IPS-15b (cell line): ENCODE results near the gene EIF1AD.
A peak's percentile ranks its signal among the peaks of the same experiment; 100 is the strongest.

ENCODE experiments used
- H3K27me3 ChIP-seq: one replicate; pipeline ENCODE4 v1.6.1; 2013; ENCODE audit warnings: low read length; ENCODE audit not compliant: control insufficient read depth, insufficient read depth
- H3K36me3 ChIP-seq: one replicate; pipeline ENCODE4 v1.6.1; 2013; ENCODE audit warnings: low read length; ENCODE audit not compliant: control insufficient read depth, insufficient read depth
- H3K4me1 ChIP-seq: one replicate; pipeline ENCODE4 v1.6.1; 2013; ENCODE audit warnings: mild to moderate bottlenecking, low read length; ENCODE audit not compliant: control insufficient read depth, insufficient read depth
- H3K4me3 ChIP-seq: one replicate; pipeline ENCODE4 v1.5.1; 2013; ENCODE audit warnings: low read depth, low read length
- H3K9ac ChIP-seq: one replicate; pipeline ENCODE4 v1.6.1; 2013; ENCODE audit warnings: low read depth, mild to moderate bottlenecking, low read length
- H3K9me3 ChIP-seq: one replicate; pipeline ENCODE4 v1.6.1; 2013; ENCODE audit warnings: mild to moderate bottlenecking, low read length; ENCODE audit not compliant: control insufficient read depth, insufficient read depth

The EIF1AD gene

DNA sequence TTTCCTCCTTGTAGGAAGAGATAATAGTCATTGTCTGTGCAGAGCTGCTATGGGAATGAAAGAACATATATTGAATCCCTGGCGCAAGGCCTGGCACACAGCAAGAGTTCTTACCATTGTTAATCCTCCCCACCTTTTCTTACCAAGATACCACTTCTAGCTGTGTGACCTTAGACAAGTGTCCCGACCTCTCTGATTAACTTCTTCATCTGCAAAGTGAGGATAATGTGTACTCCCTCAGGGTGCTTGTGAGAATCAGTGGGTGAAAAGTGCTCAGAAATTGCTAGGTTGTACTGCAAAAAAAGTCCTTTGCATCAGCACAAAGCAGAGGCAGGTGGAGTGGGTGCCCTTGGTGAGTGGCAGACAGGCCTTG is 6.1 kb upstream of the EIF1AD start:
- Histone ChIP-seq H3K9ac (peak overlapping the region; percentile 37), H3K4me3 (no peak overlapping the region), H3K27me3 (peaks cover 10% of the 10 kb centered on the region), H3K36me3 (peaks cover 2% of the 10 kb centered on the region), H3K9me3 (no peaks in the 10 kb centered on the region), H3K4me1 (peaks cover 6% of the 10 kb centered on the region)

- no peak overlapping the region for H3K4me3 ChIP-seq
- H3K36me3 ChIP-seq: peaks cover 2% of the 10 kb centered on the region
- H3K9me3 ChIP-seq: no peaks in the 10 kb centered on the region
- H3K9ac ChIP-seq: peak overlapping the region; percentile 65
- H3K27me3 ChIP-seq: peaks cover 6% of the 10 kb centered on the region
- peaks cover 6% of the 10 kb centered on the region for H3K4me1 ChIP-seq
These were observed 5.3 kb upstream of the EIF1AD start for GRCh38 chr11:66007201-66007634.

GRCh38 chr11:66006891-66007176 is 4.9 kb upstream of the EIF1AD start:
- Histone ChIP-seq H3K9me3 (no peaks in the 10 kb centered on the region), H3K4me3 (no peak overlapping the region), H3K27me3 (peaks cover 5% of the 10 kb centered on the region), H3K4me1 (peaks cover 6% of the 10 kb centered on the region), H3K36me3 (peaks cover 2% of the 10 kb centered on the region), H3K9ac (peak overlapping the region; percentile 65)

GRCh38 chr11:66006134-66006890 is 4.4 kb upstream of the EIF1AD start:
- Histone ChIP-seq H3K4me3 (no peak overlapping the region), H3K9me3 (no peaks in the 10 kb centered on the region), H3K9ac (peak overlapping the region; percentile 65), H3K36me3 (peaks cover 2% of the 10 kb centered on the region), H3K27me3 (peaks cover 2% of the 10 kb centered on the region), H3K4me1 (peaks cover 6% of the 10 kb centered on the region)

- no peaks in the 10 kb centered on the region for H3K9me3 ChIP-seq
- no peak overlapping the region for H3K4me3 ChIP-seq
- no peak overlapping the region for H3K9ac ChIP-seq
- H3K36me3 ChIP-seq: peaks cover 15% of the 10 kb centered on the region
- peaks cover 6% of the 10 kb centered on the region for H3K4me1 ChIP-seq
- H3K27me3 ChIP-seq: no peaks in the 10 kb centered on the region
These were observed 2.2 kb upstream of the EIF1AD start for GRCh38 chr11:66004186-66004585.

DNA sequence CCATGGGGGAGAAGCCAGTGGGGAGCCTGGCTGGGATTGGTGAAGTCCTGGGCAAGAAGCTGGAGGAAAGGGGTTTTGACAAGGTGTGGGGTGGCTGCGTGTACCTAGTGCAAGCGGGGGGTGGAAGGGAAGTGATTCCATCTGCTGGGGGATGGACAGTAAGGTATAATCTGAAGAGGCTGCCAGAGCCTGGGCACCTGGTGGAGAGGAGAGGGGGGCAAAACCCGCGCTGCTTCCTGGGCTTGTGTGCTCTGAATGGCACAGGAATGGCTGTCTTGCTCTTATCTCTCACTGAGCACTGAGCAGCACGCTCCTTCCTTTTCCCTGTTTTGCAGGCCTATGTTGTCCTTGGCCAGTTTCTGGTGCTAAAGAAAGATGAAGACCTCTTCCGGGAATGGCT is 1.3 kb upstream of the EIF1AD start:
- Histone ChIP-seq H3K9me3 (no peaks in the 10 kb centered on the region), H3K9ac (peak overlapping the region; percentile 95), H3K27me3 (no peaks in the 10 kb centered on the region), H3K36me3 (peaks cover 24% of the 10 kb centered on the region), H3K4me1 (peaks cover 6% of the 10 kb centered on the region), H3K4me3 (peak overlapping the region; percentile 85)

GRCh38 chr11:66002648-66003225 is 780 bp upstream of the EIF1AD start:
- Histone ChIP-seq H3K4me1 (peaks cover 6% of the 10 kb centered on the region), H3K27me3 (no peaks in the 10 kb centered on the region), H3K9ac (peak overlapping the region; percentile 95), H3K36me3 (peaks cover 29% of the 10 kb centered on the region), H3K4me3 (peak overlapping the region; percentile 85), H3K9me3 (no peaks in the 10 kb centered on the region)

- no peaks in the 10 kb centered on the region for H3K4me1 ChIP-seq
- no peaks in the 10 kb centered on the region for H3K9me3 ChIP-seq
- peaks cover 33% of the 10 kb centered on the region for H3K36me3 ChIP-seq
- no peak overlapping the region for H3K4me3 ChIP-seq
- no peaks in the 10 kb centered on the region for H3K27me3 ChIP-seq
- no peak overlapping the region for H3K9ac ChIP-seq
These were observed 4.7 kb downstream of the EIF1AD start for GRCh38 chr11:65997286-65997685.

GRCh38 chr11:65992056-65992455 is 9.9 kb downstream of the EIF1AD start:
- Histone ChIP-seq H3K36me3 (peaks cover 4% of the 10 kb centered on the region), H3K27me3 (no peaks in the 10 kb centered on the region), H3K4me3 (no peak overlapping the region), H3K4me1 (no peaks in the 10 kb centered on the region), H3K9me3 (no peaks in the 10 kb centered on the region), H3K9ac (no peak overlapping the region)

DNA sequence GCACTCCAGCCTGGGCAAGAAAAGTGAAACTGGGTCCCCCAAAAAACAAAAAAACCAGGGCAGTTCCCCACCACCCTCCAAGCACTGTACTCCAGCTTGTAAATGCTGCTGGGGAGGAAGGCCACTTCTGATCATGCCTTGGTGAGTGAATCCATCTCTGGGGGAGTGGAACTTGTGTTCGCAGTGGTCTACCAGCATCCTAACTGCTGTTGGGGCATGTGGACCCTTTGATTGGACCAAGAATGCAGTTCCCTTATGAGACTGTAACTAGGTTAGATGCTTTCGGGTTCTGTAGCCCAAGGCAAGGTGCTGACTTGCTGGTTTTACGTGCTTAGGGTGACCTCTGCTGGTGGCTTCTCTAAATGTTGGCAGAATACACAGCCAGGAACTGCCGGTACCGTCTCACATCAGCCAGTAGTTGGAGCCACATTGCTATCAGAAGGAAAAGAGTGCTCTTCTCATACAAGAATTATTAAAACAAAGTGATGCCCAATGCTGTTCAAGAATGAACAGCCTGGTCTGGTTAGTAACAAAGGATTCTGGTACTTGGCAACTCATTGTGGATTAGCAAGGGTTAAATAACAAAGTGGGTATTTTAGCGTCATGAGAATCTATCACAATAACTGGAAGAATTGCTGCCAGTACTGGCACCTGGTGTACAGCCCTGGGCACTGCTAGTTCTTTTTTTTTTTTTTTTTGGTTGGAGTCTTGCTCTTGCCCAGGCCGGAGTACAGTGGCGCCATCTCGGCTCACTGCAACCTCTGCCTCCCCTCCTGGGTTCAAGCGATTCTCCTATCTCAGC is 13.0 kb downstream of the EIF1AD start:
- no peaks in the 10 kb centered on the region for H3K27me3 ChIP-seq
- no peaks in the 10 kb centered on the region for H3K4me1 ChIP-seq

DNA sequence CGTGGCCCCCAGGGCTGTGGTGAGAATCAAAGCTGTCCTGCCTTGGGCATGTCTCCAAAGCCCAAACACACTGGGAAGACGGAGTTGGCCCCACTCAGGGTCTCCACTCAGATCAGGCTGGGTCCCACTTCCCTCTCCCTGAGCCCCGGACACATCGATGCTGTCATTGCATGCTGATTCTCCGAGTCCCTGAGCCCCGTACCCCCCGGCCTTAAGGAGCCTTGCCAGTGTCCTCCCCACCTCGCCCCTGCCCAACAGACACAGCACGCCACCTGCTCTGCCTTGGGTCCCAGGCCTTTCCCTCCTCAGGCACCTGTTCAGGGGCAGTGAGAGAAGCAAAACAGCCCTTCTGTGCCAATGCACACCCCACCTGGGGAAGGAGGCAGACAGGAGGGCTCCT is 14.6 kb downstream of the EIF1AD start:
- H3K27me3 ChIP-seq: no peaks in the 10 kb centered on the region
- H3K36me3 ChIP-seq: peaks cover 4% of the 10 kb centered on the region
- H3K9me3 ChIP-seq: no peaks in the 10 kb centered on the region
- H3K4me1 ChIP-seq: no peaks in the 10 kb centered on the region
- no peak overlapping the region for H3K4me3 ChIP-seq
- H3K9ac ChIP-seq: no peak overlapping the region

More for the DNA sequence above, 13.0 kb downstream of the EIF1AD start:
- Histone ChIP-seq H3K36me3 (peaks cover 4% of the 10 kb centered on the region), H3K9me3 (no peaks in the 10 kb centered on the region), H3K4me3 (no peak overlapping the region), H3K9ac (no peak overlapping the region)

- H3K4me3 ChIP-seq: no peak overlapping the region
- H3K27me3 ChIP-seq: no peaks in the 10 kb centered on the region
- peaks cover 2% of the 10 kb centered on the region for H3K36me3 ChIP-seq
- H3K9me3 ChIP-seq: no peaks in the 10 kb centered on the region
- no peak overlapping the region for H3K9ac ChIP-seq
- H3K4me1 ChIP-seq: no peaks in the 10 kb centered on the region
These were observed 18.4 kb downstream of the EIF1AD start for GRCh38 chr11:65983589-65983987.
